ENCODE results near the gene CEP104. TPM values are rescaled to one million over a fixed set of nuclear protein-coding genes. Genes with fewer than 3 reads are reported as not detected.

The CEP104 gene
- total and polyA plus RNA-seq, 2 experiments from 2014 or later, result 20.5 to 32.2 TPM

GRCh38 chr1:3820316-3820715 lies 36.7 kb downstream of the CEP104 start:
- no peaks in the 10 kb centered on the region for H3K9me3 Mint-ChIP-seq
- H3K27me3 Mint-ChIP-seq (ENCODE audit: insufficient read depth, low read depth, poor library complexity), result peaks cover 6% of the 10 kb centered on the region
- H3K27me3 ChIP-seq (ENCODE audit: insufficient read depth), result no peaks in the 10 kb centered on the region
- no peak for ATAC-seq
- no peak overlapping the region for H2AFZ ChIP-seq
- no peak for DNase-seq (ENCODE audit: low spot score)
- no peaks in the 10 kb centered on the region for H3K36me3 ChIP-seq (ENCODE audit: insufficient read depth)
- H3F3A ChIP-seq (replicated peaks; ENCODE audit: low read depth), result no peaks in the 10 kb centered on the region
- H3K9me2 ChIP-seq (ENCODE audit: insufficient read depth), result no peaks in the 10 kb centered on the region
- H3K4me3 ChIP-seq, result no peak overlapping the region
- H3K4me2 ChIP-seq, result no peak overlapping the region
- no peaks in the 10 kb centered on the region for H4K20me1 ChIP-seq (replicated peaks; ENCODE audit: insufficient read depth)
- H3K79me2 ChIP-seq (replicated peaks; ENCODE audit: insufficient read depth), result no peaks in the 10 kb centered on the region
- no peaks in the 10 kb centered on the region; the same call in 2 of the 3 replicates for H3K4me1 Mint-ChIP-seq
- H3K4me3 Mint-ChIP-seq, result no peak overlapping the region
- TF ChIP-seq JUNB (IDR thresholded peaks at IDR 0.05; ENCODE audit: unreplicated experiment), result no peak
- H3K27ac Mint-ChIP-seq, result no peak overlapping the region
- H3K36me3 Mint-ChIP-seq (ENCODE audit: low read depth), result peaks cover 12% of the 10 kb centered on the region
- no peaks in the 10 kb centered on the region for H3K4me1 ChIP-seq (ENCODE audit: insufficient read depth)
- no peak overlapping the region for H3K27ac ChIP-seq (ENCODE audit: low read depth)

GRCh38 chr1:3819771-3820200 lies 37.2 kb downstream of the CEP104 start:
- no peak for DNase-seq (ENCODE audit: low spot score)
- Mint-ChIP-seq H3K9me3 (no peaks in the 10 kb centered on the region), H3K4me1 (no peaks in the 10 kb centered on the region; the same call in 2 of the 3 replicates), H3K36me3 (ENCODE audit: low read depth) (peaks cover 12% of the 10 kb centered on the region), H3K4me3 (no peak overlapping the region), H3K27me3 (ENCODE audit: insufficient read depth, low read depth, poor library complexity) (peaks cover 7% of the 10 kb centered on the region), H3K27ac (no peak overlapping the region)
- no peak for ATAC-seq
- no peak overlapping the region for H2AFZ ChIP-seq
- H4K20me1 ChIP-seq (replicated peaks; ENCODE audit: insufficient read depth), result no peaks in the 10 kb centered on the region
- no peaks in the 10 kb centered on the region for H3K27me3 ChIP-seq (ENCODE audit: insufficient read depth)
- H3K4me3 ChIP-seq, result no peak overlapping the region
- H3K36me3 ChIP-seq (ENCODE audit: insufficient read depth), result no peaks in the 10 kb centered on the region
- no peak overlapping the region for H3K4me2 ChIP-seq
- H3K79me2 ChIP-seq (replicated peaks; ENCODE audit: insufficient read depth), result no peaks in the 10 kb centered on the region
- H3K27ac ChIP-seq (ENCODE audit: low read depth), result no peak overlapping the region
- no peaks in the 10 kb centered on the region for H3K4me1 ChIP-seq (ENCODE audit: insufficient read depth)
- H3K9me2 ChIP-seq (ENCODE audit: insufficient read depth), result no peaks in the 10 kb centered on the region
- H3F3A ChIP-seq (replicated peaks; ENCODE audit: low read depth), result no peaks in the 10 kb centered on the region
- TF ChIP-seq ZNF114 (CRISPR knock-in tag; IDR thresholded peaks at IDR 0.05) (no peak), CREB1 (CRISPR knock-in tag; IDR thresholded peaks at IDR 0.05; ENCODE audit: low read depth) (no peak), ETS1 (IDR thresholded peaks at IDR 0.05) (no peak), CTCF (conservative IDR thresholded peaks at IDR 0.05; ENCODE audit: low read depth in 2 of 2) (no peak), ZNF462 (CRISPR knock-in tag; IDR thresholded peaks at IDR 0.05) (no peak)

Data from GM23338 (cell line).